Neuronal stem cell (in vitro differentiated cells): ENCODE data around the gene ARHGAP44.

Experiments
- DNase-seq: peaks from one replicate; pipeline ENCODE4 v3.0.0-alpha.2; 2013; ENCODE audit warnings: low spot score
- H2AFZ ChIP-seq: one replicate; pipeline ENCODE4 v1.6.1; 2013; ENCODE audit warnings: mild to moderate bottlenecking, low read length, inconsistent platforms
- H2AK5ac ChIP-seq: 2 replicates; pipeline ENCODE4 v1.6.1; 2013; ENCODE audit warnings: low read depth, mild to moderate bottlenecking, inconsistent platforms, low read length, moderate library complexity, mixed read lengths
- H2BK120ac ChIP-seq: 2 replicates; pipeline ENCODE4 v1.6.1; 2013; ENCODE audit warnings: low read depth, mild to moderate bottlenecking, inconsistent platforms, low read length, moderate library complexity, mixed read lengths
- H2BK12ac ChIP-seq: one replicate; pipeline ENCODE4 v1.6.1; 2013; ENCODE audit warnings: low read length, inconsistent platforms
- H2BK15ac ChIP-seq: 2 replicates; pipeline ENCODE4 v1.6.1; 2013; ENCODE audit warnings: mild to moderate bottlenecking, low read length, inconsistent platforms, mixed read lengths
- H2BK5ac ChIP-seq: one replicate; pipeline ENCODE4 v1.6.1; 2013; ENCODE audit warnings: inconsistent platforms, mild to moderate bottlenecking, low read length, moderate library complexity
- H3K14ac ChIP-seq: one replicate; pipeline ENCODE4 v1.6.1; 2013; ENCODE audit warnings: low read length, inconsistent platforms
- H3K18ac ChIP-seq: 2 replicates; pipeline ENCODE4 v1.6.1; 2013; ENCODE audit warnings: low read length, inconsistent platforms
- H3K23ac ChIP-seq: 2 replicates; pipeline ENCODE4 v1.6.1; 2013; ENCODE audit warnings: low read depth, mild to moderate bottlenecking, mixed read lengths, low read length, inconsistent platforms; ENCODE audit not compliant: poor library complexity
- H3K27ac ChIP-seq: replicated peaks from 3 replicates; pipeline ENCODE4 v1.5.1; 2013; ENCODE audit warnings: low read length, inconsistent platforms
- H3K27me3 ChIP-seq, 3 experiments: 2 replicates each; pipeline ENCODE4 v1.6.1; 2013; ENCODE audit warnings: low read length in 3 of 3, mild to moderate bottlenecking in 2 of 3, inconsistent platforms in 1 of 3, low read depth in 1 of 3, mixed read lengths in 1 of 3, moderate library complexity in 1 of 3; ENCODE audit not compliant: control insufficient read depth in 3 of 3, insufficient read depth in 3 of 3
- H3K36me3 ChIP-seq, 2 donors: replicated peaks in 1 of 2; 2 replicates each; pipeline ENCODE4 v1.6.1; 2013; ENCODE audit warnings: low read length in 2 of 2; ENCODE audit not compliant: control insufficient read depth in 2 of 2, insufficient read depth in 2 of 2
- H3K4ac ChIP-seq: 2 replicates; pipeline ENCODE4 v1.6.1; 2013; ENCODE audit warnings: inconsistent platforms, mild to moderate bottlenecking, low read length, moderate library complexity
- H3K4me1 ChIP-seq, 2 donors: 1 replicate in 1 of 2; 2 replicates in 1 of 2; pipeline ENCODE4 v1.6.1; 2013; ENCODE audit warnings: low read length in 2 of 2, low read depth in 1 of 2; ENCODE audit not compliant: control insufficient read depth in 2 of 2, insufficient read depth in 1 of 2
- H3K4me2 ChIP-seq: one replicate; pipeline ENCODE4 v1.6.1; 2013; ENCODE audit warnings: mild to moderate bottlenecking, low read length, inconsistent platforms; ENCODE audit not compliant: insufficient read depth, poor library complexity, severe bottlenecking
- H3K4me3 ChIP-seq, 2 donors: 2 replicates each; pipeline ENCODE4 v1.5.1; 2013; ENCODE audit warnings: low read length in 2 of 2, mild to moderate bottlenecking in 2 of 2, inconsistent platforms in 1 of 2, moderate library complexity in 1 of 2
- H3K79me1 ChIP-seq: one replicate; pipeline ENCODE4 v1.6.1; 2013; ENCODE audit warnings: low read depth, mild to moderate bottlenecking, inconsistent platforms, low read length, moderate library complexity
- H3K9ac ChIP-seq: one replicate; pipeline ENCODE4 v1.6.1; 2013; ENCODE audit warnings: mild to moderate bottlenecking, low read depth, low read length, inconsistent platforms; ENCODE audit not compliant: poor library complexity
- H3K9me3 ChIP-seq, 2 donors: replicated peaks in 1 of 2; 2 replicates each; pipeline versions ENCODE3 to v1.6.1; 2013; ENCODE audit warnings: low read length in 2 of 2, mild to moderate bottlenecking in 2 of 2, inconsistent platforms in 1 of 2, low read depth in 1 of 2, mixed read lengths in 1 of 2, moderate library complexity in 1 of 2; ENCODE audit not compliant: control insufficient read depth in 2 of 2, insufficient read depth in 1 of 2
- H4K8ac ChIP-seq: one replicate; pipeline ENCODE4 v1.6.1; 2013; ENCODE audit warnings: low read depth, mild to moderate bottlenecking, inconsistent platforms, low read length, moderate library complexity
- H4K91ac ChIP-seq: one replicate; pipeline ENCODE4 v1.6.1; 2013; ENCODE audit warnings: low read length, low read depth, mild to moderate bottlenecking, inconsistent platforms; ENCODE audit not compliant: poor library complexity
- WGBS, 2 donors: extraction: QIAGEN DNeasy Blood & Tissue Kit; methylation state at CpG; one replicate each; pipeline ENCODE4 v1.1.7; 2013; ENCODE audit warnings: missing lambda C conversion rate in 2 of 2, mixed read lengths in 1 of 2; ENCODE audit not compliant: insufficient read length in 2 of 2, insufficient replicate concordance in 1 of 2; ENCODE audit errors: extremely low coverage in 2 of 2; 5-methylcytosine and 5-hydroxymethylcytosine counted together

The ARHGAP44 gene

DNA sequence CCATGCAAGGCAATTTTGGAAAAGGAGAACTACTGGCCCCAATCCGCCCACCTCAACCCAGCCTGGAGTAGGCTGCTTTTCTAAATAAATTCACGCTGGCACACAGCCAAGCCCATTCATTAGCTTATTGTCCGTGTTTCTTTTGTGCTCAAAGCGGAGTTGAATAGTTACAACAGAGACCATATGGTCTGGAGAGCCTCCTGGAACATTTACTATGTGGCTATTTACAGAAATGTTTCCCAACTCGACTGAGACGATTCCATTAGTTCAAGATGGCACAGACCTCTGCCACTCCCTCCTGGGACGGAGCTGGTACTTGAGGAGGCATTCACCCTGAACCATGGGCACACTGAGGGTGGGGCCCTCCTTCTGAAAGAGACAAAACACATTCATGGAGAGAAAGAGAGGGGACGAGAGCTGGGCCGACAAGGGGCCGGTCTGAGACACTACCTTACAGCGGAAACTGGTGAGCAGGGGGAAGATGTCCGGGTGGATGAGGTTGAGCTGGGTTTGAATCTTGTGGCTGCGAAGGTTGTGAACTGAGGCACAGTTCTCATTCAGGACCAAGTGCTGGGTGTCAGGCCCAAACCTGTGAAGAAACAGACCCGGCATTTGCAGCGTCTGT, 212.8 kb downstream of the ARHGAP44 start:
- Histone ChIP-seq H3K18ac (peak overlapping the region; percentile 23), H3K79me1 (no peaks in the 10 kb centered on the region), H4K91ac (no peak overlapping the region), H3K4me2 (no peak overlapping the region), H3K4me3 (no peak overlapping the region), H3K27ac (no peak overlapping the region), H2AFZ (no peak overlapping the region), H3K14ac (no peak overlapping the region), H3K9ac (no peak overlapping the region), H2BK5ac (no peak overlapping the region), H3K23ac (no peak overlapping the region), H4K8ac (no peak overlapping the region), H3K27me3 (peaks cover 0 to 2% (median 0%) of the 10 kb centered on the region in 3 experiments), H2BK15ac (no peak overlapping the region), H3K36me3 (peaks cover 49 to 92% of the 10 kb centered on the region in 2 donors), H3K4me1 (peaks cover 2 to 3% of the 10 kb centered on the region in 2 donors), H3K4ac (no peak overlapping the region), H3K9me3 (no peaks in the 10 kb centered on the region), H2AK5ac (no peak overlapping the region), H2BK12ac (no peak overlapping the region), H2BK120ac (no peak overlapping the region)
- no CpG with 5 or more reads among the region's 15 CpGs for WGBS, 2 donors
- DNase-seq, result no peak

GRCh38 chr17:13002761-13003453, 213.6 kb downstream of the ARHGAP44 start:
- Histone ChIP-seq H2BK15ac (no peak overlapping the region), H3K27me3 (peaks cover 0 to 2% (median 0%) of the 10 kb centered on the region in 3 experiments), H3K27ac (no peak overlapping the region), H3K36me3 (peaks cover 46 to 92% of the 10 kb centered on the region in 2 donors), H2BK12ac (no peak overlapping the region), H4K8ac (no peak overlapping the region), H3K4me3 (no peak overlapping the region), H3K9ac (no peak overlapping the region), H2AK5ac (no peak overlapping the region), H4K91ac (no peak overlapping the region), H3K18ac (peak overlapping the region; percentile 23), H3K4me1 (peaks cover 2 to 3% of the 10 kb centered on the region in 2 donors), H2AFZ (no peak overlapping the region), H2BK120ac (no peak overlapping the region), H3K4ac (no peak overlapping the region), H3K9me3 (no peaks in the 10 kb centered on the region), H3K4me2 (no peak overlapping the region), H3K79me1 (no peaks in the 10 kb centered on the region), H3K23ac (no peak overlapping the region), H3K14ac (no peak overlapping the region), H2BK5ac (no peak overlapping the region)
- no CpG with 5 or more reads among the region's 15 CpGs for WGBS, 2 donors
- DNase-seq, result peak; percentile 71

GRCh38 chr17:13003454-13003851, 214.2 kb downstream of the ARHGAP44 start:
- no peak overlapping the region for H2BK15ac ChIP-seq
- no peak for DNase-seq
- H3K79me1 ChIP-seq, result no peaks in the 10 kb centered on the region
- H3K27ac ChIP-seq, result no peak overlapping the region
- no peak overlapping the region for H3K4me3 ChIP-seq
- no peak overlapping the region for H2BK5ac ChIP-seq
- no CpG with 5 or more reads among the region's 9 CpGs for WGBS, 2 donors
- peak overlapping the region; percentile 50 for H3K9ac ChIP-seq
- H3K9me3 ChIP-seq, result no peaks in the 10 kb centered on the region
- H3K14ac ChIP-seq, result no peak overlapping the region
- H2AK5ac ChIP-seq, result no peak overlapping the region
- no peak overlapping the region for H3K4me2 ChIP-seq
- no peak overlapping the region for H3K4ac ChIP-seq
- H2BK120ac ChIP-seq, result no peak overlapping the region
- peaks cover 2 to 3% of the 10 kb centered on the region in 2 donors for H3K4me1 ChIP-seq
- H3K36me3 ChIP-seq, result peaks cover 45 to 91% of the 10 kb centered on the region in 2 donors
- no peak overlapping the region for H2AFZ ChIP-seq
- H4K8ac ChIP-seq, result peak overlapping the region; percentile 45
- no peak overlapping the region for H2BK12ac ChIP-seq
- peaks cover 0 to 2% (median 0%) of the 10 kb centered on the region in 3 experiments for H3K27me3 ChIP-seq
- H4K91ac ChIP-seq, result no peak overlapping the region
- H3K23ac ChIP-seq, result no peak overlapping the region
- H3K18ac ChIP-seq, result no peak overlapping the region

- no peak overlapping the region for H3K23ac ChIP-seq
- peaks cover 45 to 91% of the 10 kb centered on the region in 2 donors for H3K36me3 ChIP-seq
Observed at GRCh38 chr17:13003927-13004326, 214.6 kb downstream of the ARHGAP44 start.

More at GRCh38 chr17:13003927-13004326, 214.6 kb downstream of the ARHGAP44 start:
- no peak overlapping the region for H3K27ac ChIP-seq
- H2BK120ac ChIP-seq, result no peak overlapping the region
- WGBS, 2 donors, result no CpG with 5 or more reads among the region's 6 CpGs
- peaks cover 2 to 3% of the 10 kb centered on the region in 2 donors for H3K4me1 ChIP-seq
- no peak overlapping the region for H3K18ac ChIP-seq
- no peak overlapping the region for H2AK5ac ChIP-seq
- no peak overlapping the region for H2AFZ ChIP-seq
- no peak overlapping the region for H3K4ac ChIP-seq
- no peak overlapping the region for H3K4me2 ChIP-seq
- H3K9ac ChIP-seq, result peak overlapping the region; percentile 50
- no peaks in the 10 kb centered on the region for H3K79me1 ChIP-seq
- H2BK12ac ChIP-seq, result no peak overlapping the region
- H3K9me3 ChIP-seq, result no peaks in the 10 kb centered on the region
- no peak overlapping the region for H4K8ac ChIP-seq
- no peak overlapping the region for H2BK15ac ChIP-seq
- peaks cover 0 to 2% (median 0%) of the 10 kb centered on the region in 3 experiments for H3K27me3 ChIP-seq
- H2BK5ac ChIP-seq, result no peak overlapping the region
- no peak overlapping the region for H3K4me3 ChIP-seq
- no peak for DNase-seq
- no peak overlapping the region for H3K14ac ChIP-seq
- no peak overlapping the region for H4K91ac ChIP-seq
